ENCODE measurements around the gene SOCS4.

Gene SOCS4

DNA sequence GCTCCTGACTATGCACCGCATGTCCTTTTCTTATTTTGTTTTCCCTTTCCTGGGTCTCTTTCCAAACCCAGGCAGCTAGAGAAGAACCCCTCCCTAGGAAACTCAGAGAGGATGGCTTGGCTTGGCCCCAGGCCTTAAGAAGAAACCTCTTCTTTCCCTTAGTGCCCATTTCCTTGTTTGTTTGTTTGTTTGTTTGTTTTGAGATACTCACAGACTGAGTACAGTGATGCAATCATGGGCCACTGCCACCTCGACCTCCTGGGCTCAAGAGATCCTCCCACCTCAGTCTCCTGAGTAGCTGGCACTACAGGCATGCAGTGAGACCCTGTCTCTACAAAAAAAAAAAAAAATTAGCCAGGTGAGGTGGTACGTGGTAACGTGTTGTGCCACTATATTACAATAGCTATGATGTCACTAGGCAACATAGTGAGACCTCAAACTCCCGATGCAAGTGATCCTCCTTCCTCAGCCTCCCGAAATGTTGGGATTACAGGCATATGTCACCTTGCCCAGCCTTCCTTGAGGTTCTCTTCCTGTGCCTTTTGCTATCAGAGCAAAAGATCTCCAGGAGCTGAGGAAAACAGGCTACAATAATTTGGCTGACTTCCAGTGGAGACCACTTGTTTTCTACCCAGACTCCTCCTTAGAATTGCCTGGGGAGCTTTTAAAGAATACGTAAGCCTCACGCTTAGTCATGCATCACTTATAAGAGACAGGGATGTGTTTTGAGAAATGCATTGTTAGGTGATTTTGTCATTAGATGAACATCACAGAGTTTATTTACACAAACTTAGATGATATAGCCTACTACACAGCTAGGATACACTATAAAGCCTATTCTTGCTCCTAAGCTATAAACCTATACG, 67.5 kb downstream of the SOCS4 start:
- Histone ChIP-seq H3K27ac (ENCODE audit: low read depth, low read length) (no peak overlapping the region), H3K36me3 (ENCODE audit: insufficient read depth, low read length) (no peaks in the 10 kb centered on the region), H3K4me3 (ENCODE audit: low read depth in 1 of 2, low read length in 2 of 2) (no peak overlapping the region), H3K9me3 (ENCODE audit: low read length) (no peaks in the 10 kb centered on the region), H3K4me1 (ENCODE audit: insufficient read depth, low read length) (peaks cover 5% of the 10 kb centered on the region), H3K27me3 (ENCODE audit: control insufficient read depth in 1 of 2, insufficient read depth in 2 of 2, low read length in 2 of 2) (no peaks in the 10 kb centered on the region), H3K9ac (ENCODE audit: low read length) (no peak overlapping the region)

- Histone ChIP-seq H3K4me1 (ENCODE audit: insufficient read depth, low read length) (peaks cover 22% of the 10 kb centered on the region), H3K9ac (ENCODE audit: low read length) (no peak overlapping the region), H3K36me3 (ENCODE audit: insufficient read depth, low read length) (no peaks in the 10 kb centered on the region), H3K27ac (ENCODE audit: low read depth, low read length) (no peak overlapping the region), H3K4me3 (ENCODE audit: low read depth in 1 of 2, low read length in 2 of 2) (no peak overlapping the region), H3K27me3 (ENCODE audit: control insufficient read depth in 1 of 2, insufficient read depth in 2 of 2, low read length in 2 of 2) (no peaks in the 10 kb centered on the region), H3K9me3 (ENCODE audit: low read length) (no peaks in the 10 kb centered on the region)
Observed at GRCh38 chr14:55097881-55098560, 71.0 kb downstream of the SOCS4 start.

DNA sequence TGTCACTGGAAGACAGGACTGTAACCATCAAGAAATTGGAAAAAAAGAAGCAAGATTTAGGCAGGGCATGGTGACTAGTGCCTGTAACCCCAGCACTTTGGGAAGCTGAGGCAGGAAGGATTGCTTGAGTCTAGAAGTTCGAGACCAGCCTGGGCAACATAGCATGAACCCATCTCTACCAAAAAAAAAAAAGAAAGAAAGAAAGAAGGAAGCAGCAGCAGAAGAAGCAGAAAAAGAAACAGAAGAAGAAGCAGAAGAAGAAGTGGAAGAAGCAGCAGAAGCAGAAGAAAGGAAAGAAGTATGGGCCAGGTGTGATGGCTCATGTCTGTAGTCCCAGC, 71.5 kb downstream of the SOCS4 start:
- Histone ChIP-seq H3K27ac (ENCODE audit: low read depth, low read length) (no peak overlapping the region), H3K9ac (ENCODE audit: low read length) (no peak overlapping the region), H3K4me3 (ENCODE audit: low read depth in 1 of 2, low read length in 2 of 2) (no peak overlapping the region), H3K27me3 (ENCODE audit: control insufficient read depth in 1 of 2, insufficient read depth in 2 of 2, low read length in 2 of 2) (no peaks in the 10 kb centered on the region), H3K4me1 (ENCODE audit: insufficient read depth, low read length) (peaks cover 27% of the 10 kb centered on the region), H3K36me3 (ENCODE audit: insufficient read depth, low read length) (no peaks in the 10 kb centered on the region), H3K9me3 (ENCODE audit: low read length) (no peaks in the 10 kb centered on the region)
